Central memory CD4-positive, alpha-beta T cell (primary cell): Measurements from ENCODE around the gene SH2D6.
"Not testable (repeated sequence)": the region's sequence is repeated elsewhere in the genome, so short reads cannot be mapped to it uniquely, and the experiment has no call there.

ENCODE experiments used
- DNase-seq: peaks from one replicate; pipeline ENCODE4 v3.0.0; 2022

SH2D6 gene

DNA sequence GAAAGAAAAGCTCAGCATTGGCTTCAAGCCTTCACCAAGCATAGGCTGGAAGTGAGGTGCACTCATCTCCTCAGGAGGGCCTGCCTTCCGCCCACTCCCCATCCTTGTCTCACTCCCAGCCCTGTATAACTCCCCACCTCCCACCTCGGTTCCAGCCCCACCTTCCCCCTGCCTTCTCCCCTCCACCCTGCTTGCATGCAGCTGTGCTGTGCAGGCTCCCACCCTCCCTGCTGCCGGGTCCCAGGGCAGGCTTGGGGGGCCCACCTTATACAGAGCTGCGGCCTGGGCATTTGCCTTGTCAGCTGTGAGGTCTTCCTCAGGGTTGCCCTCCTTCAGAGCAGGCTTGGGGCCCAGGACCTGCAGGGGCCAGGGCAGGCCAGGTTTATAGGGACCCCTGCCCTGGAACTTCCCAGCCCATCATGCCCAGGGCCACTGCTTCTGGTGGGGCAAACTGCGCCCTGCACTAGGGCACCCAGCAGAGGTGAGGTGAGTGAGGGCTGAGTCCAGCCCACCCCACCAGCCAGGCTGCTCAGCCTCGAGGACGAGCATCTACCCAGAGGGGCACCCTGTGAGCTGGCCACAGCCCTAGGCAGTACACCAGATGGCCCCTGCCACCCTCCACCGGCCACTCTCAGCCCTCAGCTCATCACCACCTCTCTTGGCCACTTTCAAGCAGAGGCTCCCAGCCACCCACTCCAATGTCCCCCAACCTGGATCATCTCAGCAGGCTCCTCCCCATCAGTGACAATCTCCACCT is 19.9 kb upstream of the SH2D6 start:
- DNase-seq: no peak

DNA sequence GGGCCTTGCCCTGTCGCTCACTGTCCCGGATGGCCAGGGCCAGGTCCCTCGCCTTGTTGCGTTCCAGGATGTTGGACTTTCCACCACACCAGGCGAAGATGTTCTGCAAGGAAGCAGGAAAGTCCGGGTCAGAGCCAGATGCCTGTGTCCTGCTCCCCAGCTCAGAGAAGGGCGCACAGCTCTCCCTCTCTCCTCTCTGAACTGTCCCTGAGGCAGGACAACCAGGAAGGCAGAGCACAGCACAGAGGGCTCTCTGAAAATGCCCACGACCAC is 19.4 kb upstream of the SH2D6 start:
- DNase-seq: no peak

DNA sequence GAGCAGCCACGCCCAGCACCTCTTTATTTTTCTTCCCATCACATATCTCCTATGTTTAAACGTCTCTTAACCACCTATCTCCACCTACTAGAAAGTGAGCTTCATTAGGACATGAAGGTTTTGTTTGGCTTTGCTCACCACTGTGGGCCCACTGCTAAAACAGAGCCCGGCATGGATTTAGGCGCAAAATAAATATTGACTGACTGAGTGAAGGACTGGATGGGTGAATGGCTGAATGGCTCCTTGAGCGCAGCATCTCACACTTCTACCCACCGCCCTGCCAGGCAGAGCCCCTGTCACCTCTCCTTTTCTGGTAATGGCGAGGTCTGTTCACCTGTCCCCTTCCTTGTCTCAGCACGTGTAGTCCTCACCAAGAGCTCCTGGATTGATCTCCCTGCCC is 18.5 kb upstream of the SH2D6 start:
- no peak for DNase-seq

DNA sequence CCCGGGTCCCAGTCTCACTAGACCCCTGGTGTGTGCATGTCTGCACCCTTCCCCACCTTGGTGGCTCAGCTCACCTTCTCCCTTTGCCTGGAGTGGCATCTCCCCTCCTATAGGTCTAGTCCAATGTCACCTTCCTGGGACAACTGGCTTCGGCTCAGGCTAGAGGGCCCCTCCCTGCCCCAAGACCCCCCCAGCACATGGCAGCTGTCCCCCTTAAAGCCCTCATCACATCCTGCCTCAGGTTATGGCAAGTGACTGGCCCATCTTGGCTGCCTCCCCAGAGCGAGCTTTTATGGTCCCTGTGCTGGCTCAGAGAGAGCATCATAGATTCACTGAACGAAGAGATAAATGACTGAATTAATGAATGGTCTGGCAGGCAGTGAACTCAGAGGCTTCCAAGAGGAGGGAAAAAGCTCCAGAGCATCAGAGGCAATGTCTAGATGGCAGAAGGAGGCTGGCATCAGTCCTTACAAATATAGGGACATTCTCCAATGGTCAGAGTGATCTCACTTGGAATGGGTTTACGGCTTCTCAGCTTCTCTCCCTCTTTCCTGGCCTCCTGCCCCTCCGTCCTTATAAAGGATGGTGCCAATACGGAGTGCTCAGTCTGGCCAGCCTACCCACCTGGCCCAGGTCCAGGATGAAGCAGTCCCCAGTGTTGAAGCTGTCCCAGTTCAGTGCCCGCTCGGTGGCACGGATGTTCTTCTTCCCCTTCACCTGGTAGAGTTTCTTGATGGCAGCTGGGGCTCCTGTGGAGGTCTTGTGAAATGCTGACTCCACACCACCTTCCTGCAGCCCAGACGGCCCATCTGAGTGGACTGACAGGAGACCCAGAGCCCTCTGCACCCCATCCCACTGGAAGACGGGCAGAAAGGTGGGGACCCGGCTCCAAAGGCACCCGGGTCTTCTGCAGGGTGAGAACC is 17.7 kb upstream of the SH2D6 start:
- DNase-seq: no peak

DNA sequence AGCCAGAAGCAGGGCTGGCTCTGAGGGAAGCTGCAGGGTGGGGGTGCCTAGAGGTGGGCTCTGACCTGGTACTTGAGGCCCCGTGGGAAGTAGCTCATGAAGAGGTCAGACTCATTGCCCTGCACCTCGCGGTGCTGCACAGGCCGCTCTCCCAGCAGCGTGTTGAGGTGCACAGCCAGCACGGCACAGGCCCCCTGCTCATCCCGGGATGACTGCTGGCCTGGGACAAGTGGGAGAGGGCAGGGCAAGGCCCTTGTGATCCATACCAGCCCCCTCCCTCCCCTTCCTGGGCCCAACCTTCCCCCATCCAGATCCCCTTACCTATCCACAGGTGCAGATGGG is 17.1 kb upstream of the SH2D6 start:
- DNase-seq: no peak

DNA sequence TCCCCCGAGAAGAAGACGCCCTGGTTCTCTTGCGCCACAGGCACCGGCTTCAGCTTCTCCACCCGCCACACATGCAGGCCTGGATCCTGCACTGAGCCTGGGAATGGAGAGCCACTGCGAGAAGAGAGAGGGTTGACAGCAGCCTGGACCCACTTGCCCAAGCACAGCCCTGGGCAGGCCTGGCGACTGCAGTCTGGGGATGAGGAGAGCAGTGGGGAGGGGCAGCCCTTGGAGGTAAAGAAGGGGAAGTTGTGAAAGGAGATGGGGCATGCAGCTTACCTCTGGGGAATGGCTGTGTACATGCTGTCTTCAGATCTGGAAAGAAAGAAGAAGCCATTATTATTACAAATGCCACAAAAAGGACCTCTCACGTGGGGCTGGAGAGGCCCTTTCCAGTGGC is 16.7 kb upstream of the SH2D6 start:
- DNase-seq: no peak

DNA sequence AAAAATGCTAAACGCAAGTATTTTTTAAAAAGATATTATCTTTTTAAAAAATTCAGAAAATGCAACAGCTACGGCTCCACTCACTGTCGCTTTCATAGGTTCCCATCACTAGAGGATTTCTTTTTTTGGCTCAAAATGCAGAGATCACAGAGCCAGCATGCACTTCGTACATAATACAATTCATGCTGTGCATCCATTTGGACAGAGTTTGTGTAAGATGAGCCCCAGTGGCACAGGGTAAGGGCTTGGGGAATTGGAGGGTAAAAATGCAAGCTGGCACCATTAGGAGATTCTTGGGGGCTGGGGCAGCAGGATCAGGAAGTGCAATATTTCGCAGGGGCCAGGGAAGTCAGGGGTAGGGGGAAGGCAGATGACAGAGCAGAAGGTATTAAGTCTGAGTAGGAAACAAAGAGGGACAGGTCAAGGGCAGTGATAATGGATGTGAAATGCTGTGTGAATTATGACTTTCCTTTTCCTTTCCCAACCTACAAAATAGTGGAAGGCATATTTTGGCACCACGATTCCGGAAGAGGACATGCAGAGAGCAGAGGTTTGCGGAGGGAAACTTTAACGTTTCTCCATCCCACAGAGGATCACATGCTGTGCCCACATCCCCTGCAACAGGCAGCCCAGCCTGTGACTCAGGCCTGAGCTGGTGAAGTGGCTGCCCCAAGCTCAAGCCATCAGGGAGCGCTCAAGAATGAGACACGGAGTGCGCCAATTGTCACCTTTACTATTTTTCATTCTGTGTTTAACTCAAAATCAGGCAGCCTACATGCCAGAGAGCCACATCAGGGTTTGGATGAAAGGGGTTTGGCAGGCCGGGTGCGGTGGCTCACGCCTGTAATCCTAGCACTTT is 13.1 kb upstream of the SH2D6 start:
- DNase-seq: peak; percentile 73

DNA sequence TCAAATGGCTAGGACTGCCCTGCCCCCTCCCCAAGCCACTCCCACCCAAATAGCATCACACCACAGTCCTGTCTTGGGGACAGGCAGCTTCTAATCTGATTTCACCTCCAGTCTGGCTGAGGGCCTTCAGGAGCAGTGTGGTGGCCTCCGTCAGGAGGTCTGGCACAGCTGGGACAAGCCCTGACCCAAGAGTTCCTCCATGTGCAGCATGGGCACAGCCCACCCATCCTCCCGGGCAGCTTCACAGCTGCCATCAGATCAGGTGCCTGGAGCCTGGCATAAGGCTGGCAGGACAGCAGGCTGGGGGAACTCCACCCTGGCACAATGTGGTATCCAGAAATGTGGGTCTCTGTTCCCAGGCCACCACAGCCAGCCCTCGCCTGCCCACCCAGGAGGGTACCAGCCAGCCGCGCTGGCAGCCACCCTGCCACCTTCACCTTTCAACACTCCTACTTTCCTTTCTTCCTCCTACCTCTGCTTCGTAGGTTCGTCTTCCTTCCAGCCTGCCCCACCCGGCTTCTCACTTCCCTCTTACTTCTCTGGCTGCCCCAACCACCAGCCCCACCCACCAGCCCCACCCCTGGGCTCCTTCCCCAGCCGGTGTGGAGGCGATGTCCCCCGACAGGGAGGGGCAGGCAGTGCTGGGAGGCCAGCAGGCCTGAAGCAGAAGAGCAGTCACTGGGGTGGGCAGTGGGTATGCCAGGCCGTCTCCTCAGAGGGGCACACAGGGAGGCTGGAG is 8.5 kb upstream of the SH2D6 start, which contains the start of gene CAPG:
Gene CAPG (minus strand): TSS at position 522 of the 739 bp plus-strand sequence. CDS start 8,221 bp downstream, outside the sequence.
- DNase-seq: peak; percentile 24

DNA sequence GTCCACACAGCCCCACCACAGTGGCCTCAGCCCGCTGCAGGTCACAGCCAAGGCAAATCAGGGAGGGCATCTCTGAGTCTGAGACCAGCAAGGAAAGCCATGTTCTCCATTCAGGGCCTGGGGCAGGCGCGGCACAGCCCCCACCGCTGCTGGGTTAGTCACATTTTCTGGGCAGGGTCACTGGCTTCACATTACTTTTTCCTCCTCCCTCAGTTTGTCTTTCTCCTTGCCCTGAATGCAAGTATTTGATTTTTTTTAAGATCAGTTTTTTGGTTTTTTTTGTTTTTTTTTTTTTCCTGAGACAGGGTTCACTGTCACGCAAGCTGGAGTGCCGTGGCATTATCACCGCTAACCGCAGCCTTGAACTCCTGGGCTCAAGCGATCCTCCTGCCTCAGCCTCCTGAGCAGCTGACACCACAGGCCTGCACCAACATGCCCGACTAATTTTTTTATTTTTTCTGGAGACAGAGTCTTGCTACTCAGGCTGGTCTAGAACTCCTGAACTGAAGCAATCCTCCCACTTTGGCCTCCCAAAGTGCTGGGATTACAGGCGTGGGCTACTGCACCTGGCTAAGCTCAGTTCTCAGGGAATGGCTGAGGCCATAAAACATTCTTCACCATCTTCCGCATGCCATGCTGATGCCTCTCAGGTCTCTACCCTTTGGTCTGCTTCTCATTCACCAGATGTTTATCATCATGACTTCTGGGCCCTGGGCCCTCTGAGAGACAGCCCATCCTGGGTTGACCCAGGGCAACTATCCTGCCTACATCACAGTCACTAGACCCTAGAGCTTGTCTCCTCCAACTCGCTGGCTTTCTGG is 7.7 kb upstream of the SH2D6 start:
- no peak for DNase-seq

DNA sequence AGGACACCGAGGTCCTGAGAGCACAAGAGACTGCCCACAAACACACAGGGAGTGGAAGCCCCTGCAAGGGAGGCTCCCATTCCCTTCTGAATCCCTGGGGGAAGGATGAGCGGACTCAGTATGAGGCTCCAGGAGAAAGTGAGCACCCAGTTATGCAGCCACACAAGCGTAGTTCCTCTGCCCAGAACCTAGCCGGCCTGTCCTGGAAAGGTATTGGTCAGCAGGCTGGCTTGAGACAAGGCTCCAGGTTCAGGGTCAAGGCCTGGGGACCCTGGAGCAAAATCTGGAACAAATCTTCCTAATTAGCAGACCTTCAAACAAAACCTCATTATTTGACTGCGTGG is 7.1 kb upstream of the SH2D6 start:
- DNase-seq: no peak

DNA sequence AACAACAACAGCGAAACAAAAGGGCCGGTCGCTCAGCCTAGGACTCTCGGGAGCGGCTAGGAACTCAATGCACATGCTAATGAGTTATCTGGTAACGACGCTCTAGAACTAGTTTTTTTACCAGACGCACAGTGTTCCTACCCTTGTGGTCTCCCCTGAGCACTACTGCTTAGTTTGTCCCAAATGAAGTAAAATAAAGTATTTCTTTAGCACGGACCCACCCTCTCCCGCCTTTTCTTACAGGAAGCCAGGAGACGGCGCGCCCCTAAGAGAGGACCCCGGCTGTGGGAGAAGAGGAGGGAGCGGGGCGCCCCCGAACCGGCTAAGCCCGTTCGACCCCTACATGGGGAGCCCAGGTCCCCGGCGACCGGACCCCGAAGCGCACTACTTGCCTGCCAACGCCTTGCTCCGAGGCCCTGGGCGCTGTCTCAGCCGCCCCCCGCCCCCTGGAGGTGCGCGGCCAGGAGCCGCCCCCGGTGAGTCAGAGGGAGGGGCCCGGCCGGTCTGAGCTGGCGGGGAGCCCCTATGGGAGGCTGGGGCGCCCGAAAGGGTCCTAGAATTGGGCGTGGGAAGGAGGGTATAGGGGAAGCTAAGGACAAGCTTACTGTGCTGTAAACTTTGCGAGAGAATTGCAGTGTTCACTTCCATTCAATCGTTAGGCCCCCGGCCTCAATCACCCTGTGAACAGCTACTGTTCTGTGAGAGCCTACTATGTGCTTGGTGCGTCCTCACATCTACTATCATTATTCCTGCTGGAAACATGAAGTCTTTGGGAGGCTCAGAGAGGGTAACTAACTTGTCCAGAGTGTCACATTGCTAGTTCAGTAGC is 4.7 kb upstream of the SH2D6 start:
- DNase-seq: no peak

DNA sequence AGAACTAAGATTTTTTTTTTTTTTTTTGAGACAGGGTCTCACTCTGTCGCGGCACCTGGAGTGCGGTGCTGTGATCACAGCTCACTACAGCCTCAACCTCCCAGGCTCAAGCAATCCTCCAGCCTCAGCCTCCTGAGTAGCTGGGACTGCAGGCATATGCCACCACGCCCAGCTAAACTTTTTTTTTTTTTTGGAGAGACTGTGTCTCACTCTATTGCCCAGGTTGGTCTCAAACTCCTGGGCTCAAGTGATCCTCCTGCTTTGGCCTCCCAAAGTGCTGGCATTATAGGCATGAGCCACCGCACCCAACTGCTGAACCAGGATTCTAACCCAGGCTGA is 4.1 kb upstream of the SH2D6 start:
- DNase-seq: not testable (repeated sequence)

DNA sequence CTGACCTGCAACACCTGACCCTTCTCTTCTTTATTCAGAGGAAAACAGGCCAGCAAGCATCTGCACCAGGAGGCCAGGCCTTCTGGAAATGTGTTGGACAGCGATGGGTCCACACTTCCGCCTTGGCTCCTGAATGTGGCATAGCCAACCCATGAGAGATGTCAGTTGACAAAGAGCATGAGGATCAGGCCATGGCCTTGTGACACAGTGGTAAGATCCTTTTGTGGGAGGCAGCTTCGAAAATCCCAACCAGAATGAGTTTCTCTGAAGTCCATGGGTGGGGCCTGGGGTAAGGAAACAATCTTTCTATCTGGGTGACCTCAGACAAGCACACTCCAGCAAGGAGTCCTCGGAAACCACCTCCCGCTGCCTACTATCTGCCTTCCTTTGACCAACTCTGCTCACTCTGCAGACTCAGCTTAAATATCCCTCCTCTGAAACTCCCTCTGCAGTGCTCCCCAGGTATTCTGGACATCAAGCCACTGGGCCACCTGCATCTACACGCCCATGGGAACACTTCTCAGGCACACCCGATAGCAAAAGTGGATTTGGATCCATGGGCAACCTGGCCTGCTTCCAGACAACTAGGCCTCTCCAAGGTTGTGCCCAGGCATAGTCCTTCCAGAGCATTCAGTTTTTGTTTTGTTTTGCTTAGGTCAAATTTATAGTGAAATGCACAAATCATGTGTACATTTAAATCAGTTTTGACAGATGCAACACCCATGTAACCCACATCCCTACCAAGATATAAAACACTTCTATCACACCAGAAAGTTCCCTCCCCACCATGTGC is 3.6 kb upstream of the SH2D6 start:
- DNase-seq: no peak

DNA sequence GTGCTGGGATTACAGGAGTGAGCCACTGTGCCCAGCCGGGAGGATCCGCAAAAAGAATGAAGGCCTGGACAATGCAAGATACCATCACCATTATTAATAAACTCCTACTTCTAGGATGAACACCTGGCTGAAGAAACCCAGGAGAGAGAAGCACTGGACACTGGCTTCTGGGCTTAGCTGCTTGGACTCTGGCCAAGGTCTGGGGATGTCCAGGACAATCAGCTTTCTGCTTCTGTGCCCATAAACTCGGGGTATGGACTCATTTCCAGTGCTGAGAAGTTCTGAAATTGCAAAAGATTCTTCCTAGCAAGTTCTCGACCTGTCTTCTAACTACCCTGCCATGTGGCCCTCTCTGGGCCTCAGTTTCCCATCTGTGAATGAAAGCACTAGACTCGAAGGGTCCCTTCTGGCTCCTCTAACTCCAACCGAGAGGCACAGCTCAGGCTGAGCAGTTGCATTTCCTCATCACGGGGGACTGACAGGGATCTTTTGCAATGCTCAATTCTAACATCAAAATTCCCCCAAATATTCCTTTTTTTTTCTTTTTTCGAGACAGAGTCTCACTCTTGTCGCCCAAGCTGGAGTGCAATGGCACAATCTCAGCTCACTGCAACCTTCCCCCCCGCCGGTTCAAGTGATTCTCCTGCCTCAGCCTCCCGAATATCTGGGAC is 2.4 kb upstream of the SH2D6 start:
- no peak for DNase-seq

DNA sequence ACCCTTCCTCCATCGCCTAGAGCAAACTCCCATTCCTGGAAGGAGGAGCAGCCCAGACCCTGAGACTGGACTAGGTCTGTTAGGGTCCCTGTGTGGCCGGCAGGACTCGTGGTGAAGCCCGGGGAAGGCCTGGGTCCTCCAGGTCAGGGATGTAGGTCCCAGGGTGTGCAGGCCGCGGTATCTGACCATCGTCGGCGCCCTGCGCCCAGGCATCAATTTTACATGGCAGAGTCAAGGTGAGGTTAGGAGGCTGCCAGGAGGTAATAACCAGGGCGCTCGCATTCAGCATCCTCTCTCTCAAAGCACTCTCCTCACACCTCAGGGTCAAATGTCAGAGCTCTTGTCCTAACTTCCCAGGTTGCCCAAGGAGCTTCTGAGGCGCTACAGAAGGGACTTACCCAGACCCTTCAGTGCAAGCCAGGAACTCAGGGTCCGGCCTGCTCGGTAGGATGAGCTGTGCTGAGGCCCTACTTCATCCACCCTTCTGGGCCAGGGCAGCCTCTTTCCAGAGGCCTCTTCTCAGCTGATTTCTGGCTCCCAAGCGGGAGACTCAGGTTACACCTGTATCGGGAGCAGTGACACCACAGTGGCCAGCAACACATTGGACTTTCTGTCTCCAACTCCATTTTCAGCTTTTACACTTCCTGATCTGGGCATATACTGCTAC is 628 bp downstream of the SH2D6 start:
- DNase-seq: no peak

DNA sequence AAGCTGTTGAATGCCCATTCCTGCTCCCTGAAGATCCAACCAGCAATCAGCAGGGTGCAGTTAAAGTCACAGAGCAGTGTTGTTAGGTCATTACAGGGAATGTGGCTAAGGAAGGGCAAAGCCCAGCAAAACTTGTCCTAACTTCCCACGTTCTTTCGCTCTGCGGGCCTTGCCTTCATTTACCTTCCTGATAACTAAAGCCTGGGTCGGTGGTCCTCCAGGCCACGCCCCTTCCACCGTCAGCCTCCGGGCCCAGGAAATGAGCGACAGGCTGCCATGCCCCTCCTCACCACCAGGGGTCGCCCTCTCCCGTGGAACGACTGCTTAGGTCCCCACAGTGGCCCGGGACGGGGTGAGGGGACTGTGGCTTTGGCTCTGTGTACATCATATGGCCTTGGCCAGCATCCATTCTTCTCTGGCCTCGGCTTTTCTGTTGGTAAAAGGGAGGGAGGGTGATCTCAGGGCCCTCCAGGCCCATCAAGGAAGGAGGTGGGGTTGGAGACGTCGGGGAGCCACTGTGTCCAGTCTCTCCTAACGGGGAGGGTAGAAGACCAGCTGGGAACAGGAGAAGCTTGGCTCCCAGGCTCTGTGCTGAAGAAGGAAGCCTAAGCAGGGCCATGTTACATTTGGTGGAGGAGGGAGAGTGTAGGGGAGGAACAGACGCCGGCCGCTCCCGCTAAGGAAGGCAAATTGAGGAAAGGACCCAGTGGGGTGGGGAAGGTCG is 2.2 kb downstream of the SH2D6 start:
- peak; percentile 75 for DNase-seq

DNA sequence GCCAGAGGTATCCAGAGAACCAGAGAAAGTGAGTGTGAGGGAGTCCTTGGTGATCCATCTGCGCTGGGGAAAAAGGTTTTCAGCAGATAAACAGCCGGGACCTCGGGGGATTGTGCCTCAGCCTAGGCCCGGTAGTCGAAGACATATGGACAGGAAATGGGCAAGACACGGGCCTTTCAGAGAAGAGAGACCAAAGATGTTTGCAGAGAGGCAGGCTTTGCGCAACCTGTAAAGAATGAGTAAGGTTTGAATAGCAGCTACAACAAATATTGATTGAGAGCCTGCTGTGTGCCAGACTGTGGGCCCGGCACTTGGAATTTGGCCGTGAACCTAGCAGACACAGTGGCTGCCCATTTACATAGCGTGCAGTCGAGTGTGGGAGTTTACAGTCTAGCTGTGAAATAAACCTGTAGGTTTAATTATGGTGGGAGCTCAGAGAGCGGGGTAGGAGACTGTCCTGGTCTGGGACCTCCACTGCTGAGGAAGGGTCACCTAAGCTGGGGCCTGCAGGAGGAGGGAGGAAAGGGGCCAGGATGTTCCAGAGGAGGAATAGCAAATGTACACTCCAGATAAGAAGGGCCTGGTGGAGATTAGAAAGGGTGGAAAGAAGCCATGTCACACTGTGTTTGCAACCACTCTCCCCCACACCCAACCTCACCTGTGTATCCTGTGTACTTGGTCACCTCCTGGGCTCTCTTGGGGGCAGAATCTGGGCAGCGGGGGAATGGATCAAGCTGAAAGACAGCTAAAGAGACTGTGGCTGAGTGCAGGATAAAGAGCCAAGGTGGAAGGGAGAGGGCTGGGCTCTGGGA is 3.0 kb downstream of the SH2D6 start:
- DNase-seq: no peak
